ENCODE data around the gene NDUFS6.

NDUFS6 gene

DNA sequence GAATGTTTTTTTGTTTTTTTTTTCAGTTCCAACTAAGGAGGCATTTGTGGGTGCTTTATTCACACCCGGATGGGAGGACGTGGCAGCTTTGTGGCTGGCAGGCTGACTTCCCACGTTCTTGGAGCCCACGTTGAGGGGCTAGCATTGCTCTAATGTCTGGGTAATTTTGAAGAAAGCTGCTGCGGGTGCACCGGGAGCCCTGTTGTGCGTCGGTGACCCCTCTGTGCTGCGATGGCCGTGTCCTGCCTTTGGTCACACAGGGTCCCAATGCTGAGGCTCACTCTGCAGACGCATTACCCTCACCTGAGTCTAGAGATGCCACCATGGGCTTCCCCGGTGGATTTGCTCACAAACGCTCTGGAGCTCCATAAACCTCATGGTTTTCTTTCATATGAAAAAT lies 34.2 kb downstream of the NDUFS6 start:
- Histone ChIP-seq H3K27me3 (ENCODE audit: insufficient read depth, low read length) (no peaks in the 10 kb centered on the region), H3K9me3 (ENCODE audit: low read length) (no peaks in the 10 kb centered on the region), H3F3A (ENCODE audit: insufficient read depth, low read length) (no peaks in the 10 kb centered on the region), H3K4me2 (ENCODE audit: low read length) (no peak overlapping the region), H3K9me2 (ENCODE audit: low read depth, low read length) (no peaks in the 10 kb centered on the region), H3K4me1 (ENCODE audit: insufficient read depth, low read length, severe bottlenecking) (peaks cover 14% of the 10 kb centered on the region), H3K4me3 (ENCODE audit: low read depth, low read length, poor library complexity, severe bottlenecking) (no peak overlapping the region), H3K9ac (ENCODE audit: low read length) (no peak overlapping the region), H3K27ac (ENCODE audit: low read depth, low read length, poor library complexity, severe bottlenecking) (no peak overlapping the region), H3K36me3 (ENCODE audit: insufficient read depth, low read length) (no peaks in the 10 kb centered on the region), H2AFZ (ENCODE audit: low read length) (no peak overlapping the region), H4K20me1 (ENCODE audit: insufficient read depth, low read length) (no peaks in the 10 kb centered on the region), H3K79me2 (ENCODE audit: insufficient read depth, low read length) (no peaks in the 10 kb centered on the region)
- TF ChIP-seq EZH2 (IDR thresholded peaks at IDR 0.05; ENCODE audit: borderline replicate concordance, low read length): no peak
- TF ChIP-seq, protein P1, sequence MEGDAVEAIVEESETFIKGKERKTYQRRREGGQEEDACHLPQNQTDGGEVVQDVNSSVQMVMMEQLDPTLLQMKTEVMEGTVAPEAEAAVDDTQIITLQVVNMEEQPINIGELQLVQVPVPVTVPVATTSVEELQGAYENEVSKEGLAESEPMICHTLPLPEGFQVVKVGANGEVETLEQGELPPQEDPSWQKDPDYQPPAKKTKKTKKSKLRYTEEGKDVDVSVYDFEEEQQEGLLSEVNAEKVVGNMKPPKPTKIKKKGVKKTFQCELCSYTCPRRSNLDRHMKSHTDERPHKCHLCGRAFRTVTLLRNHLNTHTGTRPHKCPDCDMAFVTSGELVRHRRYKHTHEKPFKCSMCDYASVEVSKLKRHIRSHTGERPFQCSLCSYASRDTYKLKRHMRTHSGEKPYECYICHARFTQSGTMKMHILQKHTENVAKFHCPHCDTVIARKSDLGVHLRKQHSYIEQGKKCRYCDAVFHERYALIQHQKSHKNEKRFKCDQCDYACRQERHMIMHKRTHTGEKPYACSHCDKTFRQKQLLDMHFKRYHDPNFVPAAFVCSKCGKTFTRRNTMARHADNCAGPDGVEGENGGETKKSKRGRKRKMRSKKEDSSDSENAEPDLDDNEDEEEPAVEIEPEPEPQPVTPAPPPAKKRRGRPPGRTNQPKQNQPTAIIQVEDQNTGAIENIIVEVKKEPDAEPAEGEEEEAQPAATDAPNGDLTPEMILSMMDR (IDR thresholded peaks at IDR 0.05; ENCODE audit: low read length): no peak

DNA sequence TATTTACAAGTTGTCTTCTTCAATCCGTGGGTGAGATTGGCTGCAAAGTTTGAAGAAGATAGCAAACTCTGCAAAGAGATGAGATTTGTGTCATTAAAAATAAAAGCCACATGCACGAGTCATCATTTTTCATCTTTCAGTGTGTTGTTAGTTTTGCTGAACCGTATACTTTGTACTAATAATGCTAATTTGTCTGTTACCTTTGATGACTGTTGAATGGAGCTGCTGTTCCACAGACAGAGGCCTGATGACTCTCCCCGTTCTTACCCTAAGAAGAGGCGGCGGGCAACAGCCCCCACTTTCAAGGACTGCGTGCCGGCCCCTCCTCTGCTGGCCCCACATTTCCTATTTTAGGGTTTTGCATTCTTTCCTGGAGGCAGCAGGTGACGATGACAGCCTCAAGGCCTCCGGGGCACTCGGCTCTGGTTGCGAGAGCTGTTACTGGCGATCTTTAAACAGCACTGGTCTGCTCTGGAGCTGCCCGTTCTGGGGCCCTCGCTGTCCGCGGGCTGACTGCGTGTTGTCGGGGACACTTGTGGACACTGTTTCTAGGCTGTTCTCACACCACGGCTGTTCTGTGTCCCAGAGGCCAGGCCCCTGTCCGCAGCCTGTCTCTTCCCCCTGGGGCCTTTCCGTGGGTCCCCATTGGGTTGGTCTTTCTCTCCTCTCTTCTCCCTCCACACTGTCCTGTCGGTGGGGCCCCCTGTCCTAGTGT lies 35.1 kb downstream of the NDUFS6 start:
- Histone ChIP-seq H3K27ac (ENCODE audit: low read depth, low read length, poor library complexity, severe bottlenecking) (no peak overlapping the region), H2AFZ (ENCODE audit: low read length) (no peak overlapping the region), H4K20me1 (ENCODE audit: insufficient read depth, low read length) (no peaks in the 10 kb centered on the region), H3K4me1 (ENCODE audit: insufficient read depth, low read length, severe bottlenecking) (peaks cover 14% of the 10 kb centered on the region), H3K79me2 (ENCODE audit: insufficient read depth, low read length) (no peaks in the 10 kb centered on the region), H3K9ac (ENCODE audit: low read length) (no peak overlapping the region), H3K9me2 (ENCODE audit: low read depth, low read length) (no peaks in the 10 kb centered on the region), H3K4me2 (ENCODE audit: low read length) (no peak overlapping the region), H3K36me3 (ENCODE audit: insufficient read depth, low read length) (no peaks in the 10 kb centered on the region), H3K9me3 (ENCODE audit: low read length) (no peaks in the 10 kb centered on the region), H3K4me3 (ENCODE audit: low read depth, low read length, poor library complexity, severe bottlenecking) (no peak overlapping the region), H3F3A (ENCODE audit: insufficient read depth, low read length) (no peaks in the 10 kb centered on the region), H3K27me3 (ENCODE audit: insufficient read depth, low read length) (no peaks in the 10 kb centered on the region)
- TF ChIP-seq, protein P1 (IDR thresholded peaks at IDR 0.05; ENCODE audit: low read length): no peak
- no peak for TF ChIP-seq EZH2 (IDR thresholded peaks at IDR 0.05; ENCODE audit: borderline replicate concordance, low read length)

DNA sequence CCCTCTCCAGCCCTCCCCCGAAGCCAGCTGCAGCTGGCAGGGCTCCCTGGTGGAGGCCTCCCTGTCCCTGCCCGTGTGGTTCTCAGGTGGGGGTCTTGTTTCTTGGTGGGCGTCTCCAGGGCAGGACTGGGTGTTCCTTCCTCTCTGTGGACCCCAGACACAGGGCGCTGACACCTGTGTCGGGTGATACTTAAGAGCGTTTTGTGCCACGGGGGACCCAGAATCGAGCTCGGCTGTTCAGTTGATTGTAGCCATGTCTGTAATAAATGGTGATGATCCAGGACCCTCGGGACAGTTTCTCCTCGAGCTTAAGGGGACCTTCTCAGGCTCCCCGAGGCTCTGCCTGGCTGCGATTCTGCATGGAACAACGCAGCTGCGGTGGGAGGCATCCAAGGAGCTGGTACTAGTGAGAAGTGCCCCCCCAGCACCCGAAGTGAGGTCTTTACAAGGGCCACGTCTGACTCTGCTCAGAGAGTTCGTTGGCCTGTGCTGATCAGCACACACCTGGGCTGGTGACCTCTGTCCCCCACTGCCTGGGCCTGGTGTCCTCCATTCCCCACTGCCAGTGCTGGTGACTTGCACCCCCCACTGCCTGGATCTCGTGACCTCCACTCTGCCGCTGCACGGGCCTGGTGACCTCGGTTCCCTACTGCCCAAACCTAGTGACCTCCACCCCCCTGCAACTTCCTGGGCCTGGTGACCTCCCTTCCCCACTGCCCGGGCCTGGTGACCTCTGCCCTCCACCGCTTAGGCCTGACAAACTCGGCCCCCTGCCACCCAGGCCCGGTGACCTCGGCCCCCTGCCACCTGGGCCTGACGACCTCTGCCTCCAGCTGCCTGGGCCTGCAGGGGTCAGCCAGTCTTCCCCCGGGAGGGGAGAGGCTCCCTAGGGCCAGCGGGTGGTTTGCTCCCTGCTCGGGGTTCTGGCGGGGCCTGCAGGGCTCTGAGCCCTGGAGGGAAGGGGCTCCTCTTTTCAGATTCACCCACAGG lies 36.0 kb downstream of the NDUFS6 start:
- Histone ChIP-seq H3F3A (ENCODE audit: insufficient read depth, low read length) (no peaks in the 10 kb centered on the region), H3K9ac (ENCODE audit: low read length) (no peak overlapping the region), H3K9me2 (ENCODE audit: low read depth, low read length) (no peaks in the 10 kb centered on the region), H3K79me2 (ENCODE audit: insufficient read depth, low read length) (no peaks in the 10 kb centered on the region), H3K4me2 (ENCODE audit: low read length) (no peak overlapping the region), H3K27me3 (ENCODE audit: insufficient read depth, low read length) (no peaks in the 10 kb centered on the region), H3K27ac (ENCODE audit: low read depth, low read length, poor library complexity, severe bottlenecking) (no peak overlapping the region), H3K9me3 (ENCODE audit: low read length) (no peaks in the 10 kb centered on the region), H3K4me3 (ENCODE audit: low read depth, low read length, poor library complexity, severe bottlenecking) (no peak overlapping the region), H2AFZ (ENCODE audit: low read length) (no peak overlapping the region), H4K20me1 (ENCODE audit: insufficient read depth, low read length) (no peaks in the 10 kb centered on the region), H3K36me3 (ENCODE audit: insufficient read depth, low read length) (no peaks in the 10 kb centered on the region), H3K4me1 (ENCODE audit: insufficient read depth, low read length, severe bottlenecking) (peaks cover 8% of the 10 kb centered on the region)
- no peak for TF ChIP-seq EZH2 (IDR thresholded peaks at IDR 0.05; ENCODE audit: borderline replicate concordance, low read length)
- TF ChIP-seq, protein P1 (IDR thresholded peaks at IDR 0.05; ENCODE audit: low read length): no peak
